ENCODE measurements around the gene SIX4.
A peak's percentile ranks its signal among the peaks of the same experiment; 100 is the strongest.

Gene SIX4

DNA sequence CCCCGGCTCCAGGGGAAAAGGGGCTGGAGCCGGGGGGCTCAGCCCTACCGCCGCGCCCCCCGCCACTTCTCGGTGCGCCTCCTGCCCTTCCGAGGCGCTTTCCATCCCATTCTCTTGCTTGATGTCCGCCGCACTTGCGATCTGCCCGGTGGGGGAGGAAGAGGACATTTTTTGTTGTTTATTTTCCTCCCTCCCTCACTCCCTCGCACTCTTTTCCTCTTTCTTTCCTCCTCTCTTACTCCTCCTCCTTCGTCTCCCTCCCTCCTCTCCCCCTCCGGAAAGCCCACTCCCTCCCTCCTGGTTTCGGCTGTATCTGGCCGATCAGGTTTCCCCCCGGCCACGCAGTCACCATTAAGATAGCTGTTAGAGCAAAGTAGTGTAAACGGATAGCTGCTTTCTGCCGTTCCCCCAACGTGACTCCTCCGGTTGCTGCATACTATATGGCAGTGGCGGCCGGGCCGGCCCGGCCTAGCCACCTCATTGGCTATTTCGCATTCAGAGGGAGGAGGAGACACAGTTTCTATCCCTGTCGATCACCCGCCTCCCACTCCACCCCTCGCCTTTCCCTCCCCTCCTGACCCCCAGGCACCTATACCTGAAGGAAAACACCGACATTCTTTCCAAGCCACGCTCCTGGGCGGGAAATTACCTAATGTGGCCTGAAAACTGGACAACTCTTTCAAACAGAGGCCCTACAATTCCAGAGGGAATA is at the start of gene SIX4:
Gene SIX4, minus strand, starts transcription at position 445 of the 712 bp plus-strand sequence. Its CDS starts 277 bp downstream, at position 168.
- H3K27ac Mint-ChIP-seq: peak within 1 kb of the TSS in 1 of 2 donors; percentile 50
- peaks cover 92% of the 10 kb centered on the region for H3K27me3 Mint-ChIP-seq
- peak; percentile 28 for ATAC-seq
- no peaks in the 10 kb centered on the region for H3K9me3 Mint-ChIP-seq
- DNase-seq: no peak
- H3K4me3 Mint-ChIP-seq: peak within 1 kb of the TSS; percentile 85 to 91
- peaks cover 21% of the 10 kb centered on the region for H3K4me1 Mint-ChIP-seq

DNA sequence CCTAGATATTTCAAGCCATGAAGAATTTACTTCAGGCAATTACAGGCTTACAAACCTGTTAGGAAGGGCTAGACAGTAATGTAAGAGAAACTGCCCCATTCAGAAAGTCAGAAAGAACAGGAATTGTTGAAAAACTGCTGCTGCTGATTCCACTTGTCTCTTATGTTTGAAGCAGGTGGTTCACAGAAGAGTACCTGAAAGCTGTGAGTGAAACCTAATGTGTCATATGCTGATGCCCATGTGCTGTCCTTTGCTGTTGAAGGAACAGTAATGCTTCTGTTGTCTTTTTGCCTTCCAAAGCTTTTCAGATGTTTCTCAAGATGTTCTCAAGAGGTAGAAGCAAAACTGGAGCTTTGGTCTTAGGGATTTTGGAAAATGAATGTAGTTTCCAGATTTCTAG is 49.4 kb upstream of the SIX4 start:
- Mint-ChIP-seq H3K27ac (no peak overlapping the region), H3K9me3 (no peaks in the 10 kb centered on the region), H3K27me3 (no peaks in the 10 kb centered on the region), H3K4me3 (no peak overlapping the region), H3K4me1 (no peaks in the 10 kb centered on the region)
- DNase-seq: no peak
- ATAC-seq: no peak

DNA sequence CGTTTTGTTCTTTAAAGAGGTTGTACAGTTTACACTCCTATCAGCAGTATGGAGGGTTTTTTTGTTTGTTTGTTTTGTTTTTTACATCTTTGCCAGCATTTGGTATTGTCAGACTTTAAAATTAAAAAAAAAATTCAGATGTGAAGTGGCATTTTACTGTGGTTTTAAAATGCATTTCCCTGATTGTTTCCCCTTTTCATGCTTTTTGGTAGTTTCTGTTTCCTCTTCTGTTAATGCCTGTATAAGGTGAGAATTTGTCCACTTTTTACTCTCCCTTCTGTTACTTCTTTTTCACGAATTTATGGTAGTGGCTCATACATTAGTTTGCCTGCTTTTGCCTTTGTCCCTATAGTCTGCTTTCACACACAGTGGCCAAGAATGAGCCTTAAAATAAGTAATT is 47.0 kb upstream of the SIX4 start:
- Mint-ChIP-seq H3K9me3 (no peaks in the 10 kb centered on the region), H3K27ac (no peak overlapping the region), H3K27me3 (no peaks in the 10 kb centered on the region), H3K4me1 (no peaks in the 10 kb centered on the region), H3K4me3 (no peak overlapping the region)
- ATAC-seq (no peak), DNase-seq (no peak)

DNA sequence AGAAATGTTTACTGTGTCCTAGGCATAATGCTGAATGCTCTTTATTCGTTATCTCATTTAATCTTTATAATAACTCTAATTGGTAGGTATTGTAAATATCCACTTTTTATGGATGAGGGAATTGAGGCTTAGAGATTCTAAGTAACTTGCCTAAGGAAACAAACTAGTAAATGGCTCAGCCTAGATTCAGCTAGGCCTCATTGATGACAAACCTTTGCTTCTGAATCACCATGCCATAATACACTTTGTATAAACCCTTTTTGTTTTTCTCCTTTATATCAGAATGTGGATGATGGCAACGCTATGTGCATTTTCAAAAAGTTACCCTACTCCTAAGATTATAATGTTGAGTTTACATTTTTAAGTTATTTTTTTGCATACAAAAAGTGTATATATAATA is 44.5 kb upstream of the SIX4 start:
- Mint-ChIP-seq H3K27ac (no peak overlapping the region), H3K4me3 (no peak overlapping the region), H3K27me3 (no peaks in the 10 kb centered on the region), H3K4me1 (no peaks in the 10 kb centered on the region), H3K9me3 (no peaks in the 10 kb centered on the region)
- DNase-seq (no peak), ATAC-seq (no peak)

DNA sequence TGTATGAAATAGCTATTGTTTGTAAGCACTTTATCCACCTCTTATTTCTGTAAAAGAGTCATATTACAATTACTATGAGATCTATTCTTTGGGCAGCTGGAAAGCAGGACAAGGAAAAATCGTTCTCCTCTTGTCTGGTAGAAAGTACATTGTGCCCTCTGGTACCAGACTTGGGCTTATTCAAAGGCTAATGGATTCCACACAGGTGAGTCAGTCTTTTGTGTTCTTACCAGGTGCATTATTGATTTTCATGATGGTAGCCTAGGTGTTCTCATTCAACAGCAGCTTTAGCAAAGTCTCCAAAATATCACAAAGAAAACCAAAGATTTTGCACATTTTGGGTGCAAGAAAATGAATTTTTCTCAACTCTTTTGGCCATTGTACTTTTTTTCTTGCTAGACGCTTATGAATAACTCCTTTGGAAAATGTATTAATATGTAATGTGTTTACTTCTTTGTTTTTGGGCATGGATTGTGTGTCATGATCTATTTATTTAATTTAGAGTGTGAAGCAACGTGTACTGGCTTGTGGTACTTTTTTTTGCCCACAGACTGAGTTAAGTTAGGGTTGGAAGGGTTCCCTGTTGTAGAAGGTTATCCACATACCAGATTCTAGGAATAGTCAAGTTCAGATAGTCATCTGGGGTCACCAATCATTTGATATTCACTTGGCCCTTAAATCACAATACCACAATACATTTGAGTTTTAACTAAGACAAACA is 36.7 kb upstream of the SIX4 start:
- Mint-ChIP-seq H3K4me3 (no peak overlapping the region), H3K9me3 (no peaks in the 10 kb centered on the region), H3K27ac (no peak overlapping the region), H3K4me1 (peaks cover 33% of the 10 kb centered on the region), H3K27me3 (peaks cover 4% of the 10 kb centered on the region)
- DNase-seq: no peak
- no peak for ATAC-seq

DNA sequence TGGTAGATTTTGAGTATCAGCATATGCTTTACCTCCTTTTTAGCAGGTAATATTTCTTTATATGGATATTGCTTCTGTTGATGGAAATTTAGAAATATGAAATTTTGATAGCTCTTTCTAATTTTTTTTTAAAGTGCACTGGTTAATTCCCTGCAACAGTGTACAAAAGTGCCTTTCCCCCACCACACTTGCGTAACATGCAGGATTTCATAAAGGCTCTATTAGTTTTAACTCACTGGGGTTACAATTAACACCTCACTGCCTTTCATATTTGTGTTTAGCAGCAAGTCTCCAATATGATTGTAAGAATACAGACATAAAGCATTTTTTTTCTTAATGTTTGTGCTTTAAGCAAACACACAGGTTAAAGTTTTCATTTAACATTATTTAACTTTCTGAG is 36.1 kb upstream of the SIX4 start:
- H3K4me1 Mint-ChIP-seq: peaks cover 34% of the 10 kb centered on the region
- no peak overlapping the region for H3K4me3 Mint-ChIP-seq
- DNase-seq: no peak
- H3K9me3 Mint-ChIP-seq: no peaks in the 10 kb centered on the region
- ATAC-seq: no peak
- no peak overlapping the region for H3K27ac Mint-ChIP-seq
- H3K27me3 Mint-ChIP-seq: peaks cover 10% of the 10 kb centered on the region

DNA sequence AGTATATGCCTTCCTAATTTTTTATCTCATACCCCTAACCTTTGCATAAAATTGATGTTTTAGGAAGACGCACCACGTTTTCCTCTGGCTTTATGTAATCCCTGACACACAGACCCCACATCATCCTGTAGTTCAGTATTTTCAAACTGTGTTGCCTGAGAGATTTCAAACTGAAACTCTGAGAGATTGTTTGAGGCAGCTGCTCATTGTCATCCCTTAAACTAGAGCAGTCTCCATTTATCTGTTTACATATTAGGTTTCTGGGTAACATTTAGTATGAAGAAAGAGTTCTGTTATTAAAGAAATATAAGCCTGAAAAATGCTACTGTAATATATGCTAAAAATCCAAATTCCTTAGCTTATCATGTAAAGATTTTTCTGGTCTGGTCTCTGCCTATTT is 34.7 kb upstream of the SIX4 start:
- Mint-ChIP-seq H3K27me3 (peaks cover 10% of the 10 kb centered on the region), H3K4me1 (peaks cover 48% of the 10 kb centered on the region), H3K27ac (peak overlapping the region in 1 of 2 donors; percentile 62), H3K9me3 (no peaks in the 10 kb centered on the region), H3K4me3 (peak overlapping the region; percentile 41 to 74)
- DNase-seq: no peak
- ATAC-seq: no peak

DNA sequence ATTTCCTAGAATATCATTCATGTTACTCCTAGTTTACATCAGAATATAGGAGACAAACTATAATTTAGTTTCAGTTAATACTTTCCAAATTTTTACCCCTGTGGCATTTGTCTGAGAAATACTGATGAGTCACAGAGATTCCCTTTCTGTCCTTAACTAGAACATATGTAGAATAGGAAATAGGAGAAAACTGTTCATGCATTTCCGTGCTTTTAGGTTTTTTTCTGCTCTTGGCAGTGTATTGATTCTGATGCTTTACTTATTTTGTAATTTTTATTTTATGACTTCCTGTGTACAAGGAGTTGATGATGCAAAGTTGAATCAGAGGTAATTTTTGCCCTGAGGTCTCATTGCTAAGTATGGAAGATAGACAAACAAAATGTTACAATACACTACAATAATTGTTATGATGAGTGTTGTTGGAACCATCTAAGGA is 33.4 kb upstream of the SIX4 start:
- Mint-ChIP-seq H3K27me3 (peaks cover 10% of the 10 kb centered on the region), H3K27ac (no peak overlapping the region), H3K9me3 (no peaks in the 10 kb centered on the region), H3K4me1 (peaks cover 61% of the 10 kb centered on the region), H3K4me3 (peak overlapping the region in 1 of 2 donors; percentile 74)
- DNase-seq (no peak), ATAC-seq (no peak)

DNA sequence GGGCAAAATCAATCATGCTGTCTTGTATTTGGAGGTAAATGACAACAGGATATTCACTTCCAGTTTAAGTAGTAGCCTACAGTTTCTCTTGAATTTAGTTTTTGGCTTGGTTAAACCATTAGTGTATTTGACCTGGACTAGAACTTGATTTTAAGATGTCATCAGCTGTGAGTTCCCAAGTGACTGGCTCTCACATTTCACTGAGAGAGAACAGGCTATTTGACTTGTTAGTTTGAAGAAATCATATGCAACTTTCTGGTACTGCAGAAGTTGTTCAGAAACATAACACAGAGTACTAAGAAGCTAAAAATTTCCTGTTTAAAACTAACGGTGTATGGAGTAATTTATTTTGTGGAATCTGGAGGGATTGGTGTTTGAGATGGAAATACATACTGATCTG is 32.7 kb upstream of the SIX4 start:
- no peak overlapping the region for H3K27ac Mint-ChIP-seq
- peaks cover 10% of the 10 kb centered on the region for H3K27me3 Mint-ChIP-seq
- no peaks in the 10 kb centered on the region for H3K9me3 Mint-ChIP-seq
- H3K4me3 Mint-ChIP-seq: no peak overlapping the region
- no peak for ATAC-seq
- peaks cover 65% of the 10 kb centered on the region for H3K4me1 Mint-ChIP-seq
- no peak for DNase-seq

DNA sequence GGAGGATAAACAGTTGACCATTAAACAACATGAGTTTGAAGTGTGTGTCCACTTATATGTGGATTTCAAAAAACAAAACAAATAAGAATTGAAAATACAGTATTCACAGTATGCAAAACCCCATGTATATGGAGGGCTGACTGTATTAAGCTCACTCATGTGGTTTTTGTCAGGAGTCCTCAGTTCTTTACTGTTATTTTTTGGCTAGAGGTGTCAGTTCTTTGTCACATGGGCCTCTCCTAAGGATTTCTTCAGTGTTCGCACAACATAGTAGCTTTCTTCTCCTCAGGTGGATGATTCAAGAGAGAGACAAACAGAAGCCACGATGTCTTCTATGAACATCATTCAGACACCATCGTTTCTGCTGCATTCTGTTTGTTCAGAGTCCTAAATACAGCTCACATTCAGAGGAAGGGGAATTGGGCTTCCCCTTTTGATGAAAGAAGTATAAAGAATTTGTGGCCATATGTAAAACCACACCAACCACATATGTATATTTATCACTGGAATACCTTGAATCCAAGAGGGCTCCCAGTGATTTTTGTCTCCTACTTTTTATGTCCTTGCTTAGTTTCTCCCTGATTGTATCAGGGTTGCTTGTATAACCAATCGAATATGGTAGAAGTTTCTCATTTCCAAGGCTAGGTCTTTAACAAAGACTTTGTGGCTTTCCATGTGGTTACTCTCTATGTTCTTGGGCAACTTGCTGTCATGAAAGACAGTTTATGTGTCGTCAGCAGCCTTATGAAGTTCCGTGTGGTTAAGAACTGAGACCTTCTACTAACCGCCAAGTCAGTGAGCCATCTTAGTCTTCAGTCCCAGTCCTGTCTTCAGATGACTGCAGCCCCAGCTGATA is 29.3 kb upstream of the SIX4 start:
- DNase-seq (peak; percentile 67 to 78), ATAC-seq (peak; percentile 98)
- H3K4me3 Mint-ChIP-seq: peak overlapping the region; percentile 59 to 62
- H3K4me1 Mint-ChIP-seq: peaks cover 56% of the 10 kb centered on the region
- peak overlapping the region; percentile 54 to 77 for H3K27ac Mint-ChIP-seq
- no peaks in the 10 kb centered on the region for H3K9me3 Mint-ChIP-seq
- H3K27me3 Mint-ChIP-seq: peaks cover 10% of the 10 kb centered on the region

DNA sequence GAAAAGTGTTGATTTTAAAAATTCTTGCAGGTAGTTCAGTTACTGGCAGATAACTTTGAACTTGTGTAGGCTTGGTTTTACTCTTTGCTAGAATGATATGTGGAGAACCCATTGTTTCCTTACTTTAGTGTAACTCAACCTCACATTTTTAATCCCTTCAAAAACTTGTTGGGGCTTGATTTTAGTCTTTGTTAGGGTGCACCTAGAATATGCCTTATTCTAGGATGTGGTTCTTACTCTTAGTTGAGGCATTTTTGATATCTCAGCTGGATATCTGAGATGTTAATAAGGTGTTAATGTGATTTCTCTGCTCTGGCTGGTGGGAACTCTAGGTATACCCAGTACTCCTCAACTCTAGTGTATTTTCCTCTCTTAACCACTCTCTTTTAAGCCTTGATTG is 20.4 kb upstream of the SIX4 start:
- ATAC-seq (no peak), DNase-seq (no peak)
- no peak overlapping the region for H3K27ac Mint-ChIP-seq
- no peaks in the 10 kb centered on the region for H3K4me1 Mint-ChIP-seq
- no peaks in the 10 kb centered on the region for H3K27me3 Mint-ChIP-seq
- no peak overlapping the region for H3K4me3 Mint-ChIP-seq
- peaks cover 0 to 9% of the 10 kb centered on the region in 2 donors for H3K9me3 Mint-ChIP-seq

DNA sequence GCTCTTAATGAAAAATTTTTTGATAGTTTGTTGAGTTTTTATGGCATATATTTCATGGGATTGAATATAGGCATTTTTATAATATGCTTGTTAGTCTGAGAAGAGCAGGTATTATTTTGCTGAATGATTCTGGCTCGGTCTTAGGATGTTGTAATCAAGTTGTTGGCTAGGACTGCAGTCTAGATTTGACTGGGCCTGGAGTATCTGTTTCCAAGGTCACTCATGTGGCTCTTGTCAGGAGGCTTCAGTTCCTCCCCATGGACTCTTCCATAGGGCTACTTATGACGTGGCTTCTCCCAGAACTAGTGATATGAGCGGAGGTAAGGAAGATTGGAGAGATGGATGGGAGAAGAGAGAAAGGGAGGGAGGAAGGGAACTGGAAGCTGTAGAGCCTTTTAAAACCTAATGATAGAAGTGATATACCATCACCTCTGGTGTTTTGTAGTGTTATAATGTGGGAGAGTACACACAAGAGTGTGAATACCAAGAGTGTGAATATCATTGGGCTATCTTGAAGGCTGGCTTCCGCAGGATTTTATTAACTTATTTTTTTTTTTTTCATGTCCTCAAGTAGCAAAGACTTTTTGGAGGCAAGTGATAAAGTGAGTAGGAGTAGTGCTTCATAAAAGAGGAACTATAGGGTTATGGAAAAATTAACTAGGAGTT is 14.8 kb upstream of the SIX4 start:
- DNase-seq (no peak), ATAC-seq (no peak)
- Mint-ChIP-seq H3K4me3 (no peak overlapping the region), H3K9me3 (peaks cover 0 to 9% of the 10 kb centered on the region in 2 donors), H3K4me1 (peaks cover 19% of the 10 kb centered on the region), H3K27me3 (no peaks in the 10 kb centered on the region), H3K27ac (no peak overlapping the region)

DNA sequence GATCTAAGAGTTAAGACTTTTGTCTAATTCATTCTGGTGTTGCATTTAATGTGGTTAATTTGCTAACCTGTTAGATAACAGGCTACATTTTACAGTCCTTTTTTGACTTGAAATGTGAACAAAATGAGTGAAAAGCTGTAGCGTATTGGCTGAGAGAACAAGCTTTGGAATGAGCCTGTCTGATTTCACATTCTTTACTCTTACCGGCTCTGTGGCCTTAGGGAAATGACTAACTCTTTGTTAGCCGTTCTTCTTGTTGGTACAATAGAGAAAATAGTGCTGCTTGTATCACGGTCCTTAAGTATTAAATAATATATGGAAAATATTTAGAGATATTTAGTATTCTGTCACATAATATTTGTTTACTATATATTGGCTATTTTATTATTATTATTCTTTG is 12.3 kb upstream of the SIX4 start:
- no peaks in the 10 kb centered on the region for H3K27me3 Mint-ChIP-seq
- H3K27ac Mint-ChIP-seq: no peak overlapping the region
- H3K4me1 Mint-ChIP-seq: peaks cover 19% of the 10 kb centered on the region
- H3K9me3 Mint-ChIP-seq: no peaks in the 10 kb centered on the region
- no peak for ATAC-seq
- H3K4me3 Mint-ChIP-seq: no peak overlapping the region
- no peak for DNase-seq

DNA sequence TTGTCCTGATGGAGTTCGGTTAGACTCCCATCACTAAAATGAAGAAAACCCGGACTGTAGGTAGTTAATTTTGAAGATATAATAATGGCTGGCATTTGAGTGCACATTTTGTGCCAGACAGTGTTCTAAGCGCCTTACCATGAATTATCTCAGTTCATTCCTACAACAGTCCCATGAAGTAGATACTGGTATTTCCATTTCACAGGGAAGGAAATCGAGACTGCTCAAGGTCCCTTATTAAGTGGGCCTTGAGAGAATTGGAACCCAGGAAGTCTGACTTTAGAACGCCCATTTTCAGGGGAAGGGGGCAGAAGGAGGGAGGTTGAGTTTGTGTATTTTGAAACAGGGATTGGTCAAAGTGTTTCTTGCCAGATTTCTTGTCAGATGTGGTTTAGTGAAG is 11.3 kb upstream of the SIX4 start:
- Mint-ChIP-seq H3K27ac (peak overlapping the region in 1 of 2 donors; percentile 78), H3K4me1 (peaks cover 19% of the 10 kb centered on the region), H3K9me3 (no peaks in the 10 kb centered on the region), H3K4me3 (peak overlapping the region; percentile 93 to 98), H3K27me3 (peaks cover 8% of the 10 kb centered on the region)
- DNase-seq (no peak), ATAC-seq (no peak)
